MM.1S (cell line): ENCODE measurements around the gene CERS5.

Experiments used
- DNase-seq: peaks from one replicate; pipeline ENCODE4 v3.0.0-alpha.2; 2015
- H2AFZ ChIP-seq: fragments of 300-600 bp; sonication (generic); 2 replicates; pipeline ENCODE4 v1.6.0; 2016; ENCODE audit warnings: antibody characterized with exemption, low read length
- H3F3A ChIP-seq: fragments of 300-600 bp; sonication (generic); 2 replicates; pipeline ENCODE4 v1.6.1; 2016; ENCODE audit warnings: mild to moderate bottlenecking, antibody characterized with exemption, low read length, moderate library complexity, mixed read lengths; ENCODE audit not compliant: insufficient read depth
- H3K27ac ChIP-seq: fragments of 300-600 bp; sonication (generic); 2 replicates; pipeline ENCODE4 v1.5.1; 2016; ENCODE audit warnings: mild to moderate bottlenecking, low read length
- H3K27me3 ChIP-seq: fragments of 300-600 bp; sonication (generic); replicated peaks from 2 replicates; pipeline ENCODE4 v1.6.0; 2016; ENCODE audit warnings: low read length; ENCODE audit not compliant: insufficient read depth
- H3K36me3 ChIP-seq: fragments of 300-600 bp; sonication (generic); replicated peaks from 2 replicates; pipeline ENCODE4 v1.6.1; 2016; ENCODE audit warnings: mild to moderate bottlenecking, low read length, mixed read lengths; ENCODE audit not compliant: insufficient read depth
- H3K4me1 ChIP-seq: fragments of 300-600 bp; sonication (generic); 2 replicates; pipeline ENCODE4 v1.6.1; 2016; ENCODE audit warnings: low read length, mixed read lengths
- H3K4me2 ChIP-seq: fragments of 300-600 bp; sonication (generic); 2 replicates; pipeline ENCODE4 v1.6.0; 2016; ENCODE audit warnings: low read depth, low read length
- H3K4me3 ChIP-seq: fragments of 300-600 bp; sonication (generic); 2 replicates; pipeline ENCODE4 v1.5.1; 2016; ENCODE audit warnings: low read length, mixed read lengths
- H3K79me2 ChIP-seq: fragments of 300-600 bp; sonication (generic); 2 replicates; pipeline ENCODE4 v1.6.1; 2016; ENCODE audit warnings: mixed run types, low read length, mixed read lengths
- H3K9ac ChIP-seq: fragments of 300-600 bp; sonication (generic); 2 replicates; pipeline ENCODE4 v1.6.1; 2016; ENCODE audit warnings: low read length, mixed read lengths
- H3K9me2 ChIP-seq: fragments of 300-600 bp; sonication (generic); replicated peaks from 2 replicates; pipeline ENCODE4 v1.6.1; 2016; ENCODE audit warnings: mild to moderate bottlenecking, low read length, mixed read lengths; ENCODE audit not compliant: insufficient read depth
- H3K9me3 ChIP-seq: fragments of 300-600 bp; sonication (generic); replicated peaks from 2 replicates; pipeline ENCODE4 v1.6.1; 2016; ENCODE audit warnings: mild to moderate bottlenecking, low read length, mixed read lengths; ENCODE audit not compliant: insufficient read depth
- H4K20me1 ChIP-seq: fragments of 300-600 bp; sonication (generic); 2 replicates; pipeline ENCODE4 v1.6.1; 2016; ENCODE audit warnings: mild to moderate bottlenecking, low read length, moderate library complexity, mixed read lengths; ENCODE audit not compliant: insufficient read depth
- CTCF ChIP-seq: fragments of 300-600 bp; sonication (generic); IDR thresholded peaks from 2 replicates; pipeline ENCODE4 v1.5.1; 2016; ENCODE audit warnings: antibody characterized with exemption, low read length, mixed read lengths
- EZH2 ChIP-seq: fragments of 300-600 bp; sonication (generic); optimal IDR thresholded peaks from 2 replicates; pipeline ENCODE3; 2017; ENCODE audit warnings: low read depth, mild to moderate bottlenecking, antibody characterized with exemption, low read length, mixed read lengths
- EZH2phosphoT487 ChIP-seq: fragments of 300-600 bp; sonication (generic); IDR thresholded peaks from 2 replicates; pipeline ENCODE4 v1.6.1; 2018; ENCODE audit warnings: antibody characterized with exemption, low read length

CERS5 gene

GRCh38 chr12:50186681-50187080 lies 19.5 kb upstream of the CERS5 start:
- H2AFZ ChIP-seq, result no peak overlapping the region
- TF ChIP-seq EZH2 (no peak), EZH2phosphoT487 (no peak)
- H3F3A ChIP-seq, result peaks cover 14% of the 10 kb centered on the region; the same call in 1 of the 2 replicates
- no peak for DNase-seq
- no peaks in the 10 kb centered on the region for H3K9me3 ChIP-seq
- no peaks in the 10 kb centered on the region for H3K27me3 ChIP-seq
- no peaks in the 10 kb centered on the region for H4K20me1 ChIP-seq
- no peak overlapping the region for H3K4me3 ChIP-seq
- H3K9ac ChIP-seq, result 0 out of 2 replicates have a peak overlapping the region, but pooled peaks have one; percentile 0
- no peaks in the 10 kb centered on the region for H3K9me2 ChIP-seq
- no peaks in the 10 kb centered on the region for H3K36me3 ChIP-seq
- no peaks in the 10 kb centered on the region for H3K79me2 ChIP-seq
- H3K4me2 ChIP-seq, result no peak overlapping the region
- peak overlapping the region; percentile 6; the same call in 1 of the 2 replicates for H3K27ac ChIP-seq
- peaks cover 37% of the 10 kb centered on the region for H3K4me1 ChIP-seq

- Histone ChIP-seq H3K9me3 (no peaks in the 10 kb centered on the region), H2AFZ (no peak overlapping the region), H3K36me3 (no peaks in the 10 kb centered on the region), H3K27ac (no peak overlapping the region), H3K79me2 (no peaks in the 10 kb centered on the region), H3K4me1 (peaks cover 38% of the 10 kb centered on the region), H3F3A (peaks cover 14% of the 10 kb centered on the region; the same call in 1 of the 2 replicates), H3K9me2 (no peaks in the 10 kb centered on the region), H4K20me1 (no peaks in the 10 kb centered on the region), H3K27me3 (no peaks in the 10 kb centered on the region), H3K4me3 (no peak overlapping the region), H3K4me2 (no peak overlapping the region), H3K9ac (no peak overlapping the region)
- TF ChIP-seq EZH2phosphoT487 (no peak), CTCF (no peak), EZH2 (no peak)
- DNase-seq, result no peak
Measured at GRCh38 chr12:50185970-50186663, 18.9 kb upstream of the CERS5 start.

GRCh38 chr12:50185301-50185895 lies 18.2 kb upstream of the CERS5 start:
- Histone ChIP-seq H3K27ac (no peak overlapping the region), H3K4me2 (no peak overlapping the region)

More at GRCh38 chr12:50185301-50185895, 18.2 kb upstream of the CERS5 start:
- H4K20me1 ChIP-seq, result no peaks in the 10 kb centered on the region
- H3K9me3 ChIP-seq, result no peaks in the 10 kb centered on the region
- TF ChIP-seq CTCF, result no peak
- TF ChIP-seq EZH2, result no peak
- no peak for TF ChIP-seq EZH2phosphoT487
- H3K4me3 ChIP-seq, result no peak overlapping the region
- peaks cover 38% of the 10 kb centered on the region for H3K4me1 ChIP-seq
- no peaks in the 10 kb centered on the region for H3K9me2 ChIP-seq
- H3K36me3 ChIP-seq, result no peaks in the 10 kb centered on the region
- no peaks in the 10 kb centered on the region for H3K79me2 ChIP-seq
- no peaks in the 10 kb centered on the region for H3K27me3 ChIP-seq
- H2AFZ ChIP-seq, result no peak overlapping the region
- no peak overlapping the region for H3K9ac ChIP-seq
- no peak for DNase-seq
- H3F3A ChIP-seq, result peaks cover 14% of the 10 kb centered on the region; the same call in 1 of the 2 replicates
